Measurements from ENCODE around the gene ZNF532.

Gene ZNF532

GRCh38 chr18:58838946-58839345, 25.7 kb upstream of the ZNF532 start:
- no peak for TF ChIP-seq CTCF (IDR thresholded peaks at IDR 0.05; ENCODE audit: low read depth, low read length, missing control alignments)
- H3K4me3 ChIP-seq (ENCODE audit: low read depth, low read length): no peak overlapping the region
- in situ Hi-C loops (cut with HindIII; ENCODE audit: low sequenced_read_pairs): no loop called here
- no peak for DNase-seq (ENCODE audit: low read depth)

- in situ Hi-C loops (cut with HindIII; ENCODE audit: low sequenced_read_pairs): no loop called here
- no peak overlapping the region for H3K4me3 ChIP-seq (ENCODE audit: low read depth, low read length)
- TF ChIP-seq CTCF (IDR thresholded peaks at IDR 0.05; ENCODE audit: low read depth, low read length, missing control alignments): no peak
- DNase-seq (ENCODE audit: low read depth): no peak
These were observed 21.5 kb upstream of the ZNF532 start for GRCh38 chr18:58842978-58843687.

GRCh38 chr18:58843688-58844035, 21.0 kb upstream of the ZNF532 start:
- in situ Hi-C loops (cut with HindIII; ENCODE audit: low sequenced_read_pairs): no loop called here
- TF ChIP-seq CTCF (IDR thresholded peaks at IDR 0.05; ENCODE audit: low read depth, low read length, missing control alignments): no peak
- H3K4me3 ChIP-seq (ENCODE audit: low read depth, low read length): no peak overlapping the region
- no peak for DNase-seq (ENCODE audit: low read depth)

- no peak overlapping the region for H3K4me3 ChIP-seq (ENCODE audit: low read depth, low read length)
- in situ Hi-C loops (cut with HindIII; ENCODE audit: low sequenced_read_pairs): no loop called here
- no peak for DNase-seq (ENCODE audit: low read depth)
- TF ChIP-seq CTCF (IDR thresholded peaks at IDR 0.05; ENCODE audit: low read depth, low read length, missing control alignments): no peak
These were observed 19.8 kb upstream of the ZNF532 start for GRCh38 chr18:58844871-58845270.

- in situ Hi-C loops (cut with HindIII; ENCODE audit: low sequenced_read_pairs): no loop called here
- H3K4me3 ChIP-seq (ENCODE audit: low read depth, low read length): no peak overlapping the region
- no peak for TF ChIP-seq CTCF (IDR thresholded peaks at IDR 0.05; ENCODE audit: low read depth, low read length, missing control alignments)
- DNase-seq (ENCODE audit: low read depth): no peak
These were observed 18.6 kb upstream of the ZNF532 start for GRCh38 chr18:58845928-58846724.

- no peak for DNase-seq (ENCODE audit: low read depth)
- in situ Hi-C loops (cut with HindIII; ENCODE audit: low sequenced_read_pairs): no loop called here
- no peak overlapping the region for H3K4me3 ChIP-seq (ENCODE audit: low read depth, low read length)
- no peak for TF ChIP-seq CTCF (IDR thresholded peaks at IDR 0.05; ENCODE audit: low read depth, low read length, missing control alignments)
These were observed 17.1 kb upstream of the ZNF532 start for GRCh38 chr18:58847383-58848071.
